ENCODE data around the gene PRPF39. TPM values are rescaled to one million over a fixed set of nuclear protein-coding genes. Genes with fewer than 3 reads are reported as not detected.

Gene PRPF39, protein sequence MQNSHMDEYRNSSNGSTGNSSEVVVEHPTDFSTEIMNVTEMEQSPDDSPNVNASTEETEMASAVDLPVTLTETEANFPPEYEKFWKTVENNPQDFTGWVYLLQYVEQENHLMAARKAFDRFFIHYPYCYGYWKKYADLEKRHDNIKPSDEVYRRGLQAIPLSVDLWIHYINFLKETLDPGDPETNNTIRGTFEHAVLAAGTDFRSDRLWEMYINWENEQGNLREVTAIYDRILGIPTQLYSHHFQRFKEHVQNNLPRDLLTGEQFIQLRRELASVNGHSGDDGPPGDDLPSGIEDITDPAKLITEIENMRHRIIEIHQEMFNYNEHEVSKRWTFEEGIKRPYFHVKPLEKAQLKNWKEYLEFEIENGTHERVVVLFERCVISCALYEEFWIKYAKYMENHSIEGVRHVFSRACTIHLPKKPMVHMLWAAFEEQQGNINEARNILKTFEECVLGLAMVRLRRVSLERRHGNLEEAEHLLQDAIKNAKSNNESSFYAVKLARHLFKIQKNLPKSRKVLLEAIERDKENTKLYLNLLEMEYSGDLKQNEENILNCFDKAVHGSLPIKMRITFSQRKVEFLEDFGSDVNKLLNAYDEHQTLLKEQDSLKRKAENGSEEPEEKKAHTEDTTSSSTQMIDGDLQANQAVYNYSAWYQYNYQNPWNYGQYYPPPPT
- total RNA-seq: 10 to 100 TPM; 45.4 to 46.8 TPM

DNA sequence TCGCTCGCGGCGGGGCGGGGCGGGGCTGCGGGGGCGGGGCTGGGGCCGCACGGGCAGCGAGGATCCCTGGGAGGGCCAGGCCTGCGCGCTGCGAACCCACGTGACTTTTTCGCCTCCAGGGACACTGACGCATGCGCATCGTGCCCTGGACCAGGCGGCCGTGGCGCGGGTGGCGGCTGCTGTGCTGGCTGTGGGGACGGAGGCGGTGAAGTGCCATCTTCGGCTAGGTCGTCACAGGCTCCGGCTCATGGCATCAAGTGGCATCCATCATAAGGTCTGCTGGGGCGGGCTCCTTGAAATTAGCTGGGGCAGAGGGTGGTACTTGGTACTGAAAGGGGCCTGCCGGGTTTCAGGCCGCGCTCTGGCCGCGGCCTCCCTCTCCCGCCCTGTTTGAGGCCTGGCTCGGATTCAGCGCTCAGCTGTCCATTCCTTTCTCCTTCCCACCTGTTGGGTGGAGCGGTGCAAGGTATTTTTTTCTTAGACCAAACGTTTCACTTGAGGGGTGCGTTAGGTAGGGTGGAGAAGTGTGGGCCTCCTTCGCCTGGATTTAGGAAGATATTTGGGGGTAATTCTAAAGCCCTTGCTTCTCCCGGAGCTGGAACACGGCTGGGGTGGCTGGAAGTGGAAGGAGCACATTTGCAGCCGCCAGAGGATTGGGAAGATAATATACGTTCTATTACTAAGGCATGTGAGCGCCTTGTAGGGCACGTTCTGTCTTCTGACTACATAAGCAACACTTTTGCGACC is at the start of gene PRPF39:
TSS of gene PRPF39 (plus strand) at position 141 of the 747 bp plus-strand sequence. CDS start 11,124 bp downstream, outside the sequence.
- Mint-ChIP-seq H3K4me1 (peaks cover 45% of the 10 kb centered on the region), H3K27me3 (no peaks in the 10 kb centered on the region), H3K4me3 (peak within 1 kb of the TSS; percentile 97), H3K36me3 (peaks cover 29% of the 10 kb centered on the region), H3K9me3 (no peaks in the 10 kb centered on the region), H3K27ac (peak within 1 kb of the TSS; percentile 97)
- peak; percentile 97 for DNase-seq

DNA sequence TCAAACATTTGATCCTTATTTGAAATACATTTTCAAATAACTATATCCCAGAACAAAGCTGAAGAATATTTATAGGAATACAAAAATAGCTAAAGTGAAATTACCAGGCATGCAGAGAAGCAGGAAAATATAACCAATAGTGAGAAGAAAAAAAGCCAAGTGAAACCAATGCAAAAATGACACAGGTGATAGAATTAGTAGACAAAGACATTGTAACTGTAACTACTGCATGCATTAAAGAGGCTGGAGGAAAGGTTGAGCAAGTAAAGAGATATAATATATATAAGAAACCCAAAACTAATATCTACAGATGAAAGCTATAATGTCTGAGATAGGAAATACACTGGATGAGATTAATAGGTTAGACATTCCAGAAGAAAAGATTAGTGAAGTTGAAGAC is 49.2 kb upstream of the PRPF39 start:
- no peaks in the 10 kb centered on the region for H3K4me1 Mint-ChIP-seq
- H3K4me3 Mint-ChIP-seq: no peak overlapping the region
- H3K27ac Mint-ChIP-seq: no peak overlapping the region
- H3K36me3 Mint-ChIP-seq: peaks cover 33% of the 10 kb centered on the region
- H3K9me3 Mint-ChIP-seq: no peaks in the 10 kb centered on the region
- H3K27me3 Mint-ChIP-seq: no peaks in the 10 kb centered on the region
- no peak for DNase-seq

DNA sequence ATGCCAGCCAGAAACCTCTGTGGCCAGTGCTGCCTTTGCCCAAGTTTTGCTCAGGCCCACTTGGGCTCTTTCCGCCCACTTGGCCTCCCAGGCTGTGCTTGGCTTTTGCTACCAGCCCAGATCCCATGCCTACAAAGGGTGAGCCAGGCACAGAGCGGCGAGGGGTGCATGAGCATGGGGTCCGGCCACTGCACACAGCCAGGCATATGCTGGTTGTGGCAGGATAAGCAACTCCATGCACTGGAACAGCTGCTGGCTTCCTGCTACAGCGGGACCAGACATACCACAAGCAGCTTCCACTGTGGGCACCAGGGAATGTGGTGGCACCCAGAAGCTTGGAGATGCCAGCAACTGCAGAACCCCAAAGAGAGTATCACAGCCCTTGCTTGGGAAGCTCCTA is 45.7 kb upstream of the PRPF39 start:
- H3K27ac Mint-ChIP-seq: no peak overlapping the region

DNA sequence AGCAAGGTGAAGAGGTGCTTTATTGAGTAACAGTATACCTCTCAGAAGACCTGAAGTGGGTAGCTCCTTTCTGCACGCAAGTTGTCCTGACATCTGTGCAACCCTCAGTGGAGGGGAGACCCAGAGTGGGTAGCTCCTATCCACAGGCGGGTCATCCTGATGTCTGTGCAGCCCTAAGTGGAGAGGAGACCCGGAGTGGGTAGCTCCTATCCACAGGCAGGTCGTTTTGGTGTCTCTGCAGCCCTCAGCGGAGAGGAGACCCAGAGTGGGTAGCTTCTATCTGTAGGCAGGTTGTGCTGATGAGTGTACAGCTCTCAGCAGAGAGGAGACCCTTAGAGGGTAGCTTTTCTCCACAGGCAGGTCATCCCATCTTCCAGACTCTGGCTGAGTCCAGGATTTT is 45.1 kb upstream of the PRPF39 start:
- no peak overlapping the region for H3K27ac Mint-ChIP-seq
- H3K9me3 Mint-ChIP-seq: no peaks in the 10 kb centered on the region
- no peak for DNase-seq
- H3K4me3 Mint-ChIP-seq: no peak overlapping the region
- H3K36me3 Mint-ChIP-seq: peaks cover 27% of the 10 kb centered on the region
- H3K27me3 Mint-ChIP-seq: no peaks in the 10 kb centered on the region
- no peaks in the 10 kb centered on the region for H3K4me1 Mint-ChIP-seq

More for the DNA sequence above, 45.7 kb upstream of the PRPF39 start:
- peaks cover 31% of the 10 kb centered on the region for H3K36me3 Mint-ChIP-seq
- H3K9me3 Mint-ChIP-seq: no peaks in the 10 kb centered on the region
- no peak overlapping the region for H3K4me3 Mint-ChIP-seq
- no peaks in the 10 kb centered on the region for H3K4me1 Mint-ChIP-seq
- no peaks in the 10 kb centered on the region for H3K27me3 Mint-ChIP-seq
- no peak for DNase-seq

DNA sequence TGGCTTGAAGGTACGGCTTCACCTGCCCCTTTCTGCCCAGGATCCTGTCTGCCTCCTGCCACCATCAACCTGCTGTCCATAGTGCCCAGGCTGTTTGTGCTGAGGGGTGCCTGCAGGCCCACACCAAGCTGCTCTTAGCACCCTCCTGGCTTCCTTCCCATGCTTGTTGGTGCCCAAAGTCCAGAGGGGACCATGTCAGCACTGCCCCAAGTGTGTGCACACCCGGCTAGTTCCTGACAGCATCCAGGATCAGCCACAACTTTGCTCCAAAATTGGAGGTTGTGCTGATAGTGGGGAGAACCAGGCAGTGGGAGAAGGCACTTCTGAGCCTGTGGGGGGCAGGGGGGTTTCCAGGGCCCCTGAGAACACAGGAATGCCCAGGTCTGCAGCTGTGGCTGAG is 44.5 kb upstream of the PRPF39 start:
- H3K4me3 Mint-ChIP-seq: no peak overlapping the region
- H3K27ac Mint-ChIP-seq: no peak overlapping the region
- H3K27me3 Mint-ChIP-seq: no peaks in the 10 kb centered on the region
- H3K4me1 Mint-ChIP-seq: no peaks in the 10 kb centered on the region
- peaks cover 23% of the 10 kb centered on the region for H3K36me3 Mint-ChIP-seq
- DNase-seq: no peak
- H3K9me3 Mint-ChIP-seq: no peaks in the 10 kb centered on the region

DNA sequence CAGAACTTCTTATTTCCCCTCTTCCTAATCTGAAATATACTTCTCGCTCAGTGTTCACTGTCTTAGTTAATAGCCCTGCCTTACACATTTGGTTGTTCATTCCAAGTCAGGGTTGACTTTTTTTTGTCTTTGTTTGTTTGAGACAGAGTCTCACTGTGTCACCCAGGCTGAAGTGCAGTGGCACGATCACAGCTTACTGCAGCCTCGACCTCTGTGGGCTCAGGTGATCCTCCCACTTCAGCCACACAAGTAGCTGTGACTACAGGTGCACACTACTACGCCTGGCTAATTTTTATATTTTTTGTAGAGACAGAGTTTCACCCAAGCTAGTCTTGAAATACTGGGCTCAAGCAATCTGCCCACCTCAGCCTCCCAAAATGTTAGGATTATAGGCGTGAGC is 42.3 kb upstream of the PRPF39 start:
- Mint-ChIP-seq H3K27ac (no peak overlapping the region), H3K4me1 (no peaks in the 10 kb centered on the region), H3K9me3 (no peaks in the 10 kb centered on the region), H3K36me3 (peaks cover 24% of the 10 kb centered on the region), H3K27me3 (no peaks in the 10 kb centered on the region), H3K4me3 (no peak overlapping the region)
- DNase-seq: no peak

DNA sequence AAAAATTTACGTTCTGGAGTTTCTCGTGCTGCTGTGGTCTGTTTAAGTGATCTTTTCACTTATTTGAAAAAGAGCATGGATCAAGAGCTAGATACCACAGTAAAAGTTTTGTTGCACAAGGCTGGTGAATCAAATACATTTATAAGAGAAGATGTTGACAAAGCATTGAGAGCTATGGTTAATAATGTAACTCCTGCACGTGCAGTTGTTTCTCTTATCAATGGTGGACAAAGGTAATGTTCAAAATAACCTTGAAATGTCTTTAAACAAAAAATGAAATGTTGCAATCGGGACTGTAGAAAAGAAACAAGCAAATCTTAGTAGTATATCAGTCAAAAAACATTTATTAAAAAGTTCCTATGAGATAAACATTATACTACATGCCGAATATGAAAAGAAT is 39.3 kb upstream of the PRPF39 start:
- Mint-ChIP-seq H3K9me3 (no peaks in the 10 kb centered on the region), H3K4me1 (no peaks in the 10 kb centered on the region), H3K36me3 (peaks cover 14% of the 10 kb centered on the region), H3K4me3 (no peak overlapping the region), H3K27ac (no peak overlapping the region), H3K27me3 (no peaks in the 10 kb centered on the region)
- DNase-seq: no peak

DNA sequence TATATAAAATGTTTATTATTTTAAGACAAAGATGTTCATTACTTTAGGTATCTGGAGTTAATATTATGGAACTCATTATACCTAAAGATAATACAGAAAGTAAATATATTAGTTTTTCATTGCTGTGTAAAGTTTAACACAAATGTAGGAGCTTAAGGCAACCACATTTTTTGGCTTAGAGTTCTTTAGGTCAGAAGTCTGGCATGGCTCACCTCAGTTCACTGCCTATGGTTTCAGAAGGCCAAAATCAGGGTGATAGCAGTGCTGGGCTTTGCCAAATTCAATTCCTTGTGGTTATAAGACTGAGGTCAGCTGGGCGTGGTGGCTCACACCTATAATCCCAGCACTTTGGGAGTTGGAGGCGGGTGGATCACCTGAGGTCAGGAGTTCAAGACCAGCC is 35.5 kb upstream of the PRPF39 start:
- H3K27me3 Mint-ChIP-seq: no peaks in the 10 kb centered on the region
- no peak for DNase-seq
- no peak overlapping the region for H3K27ac Mint-ChIP-seq
- H3K36me3 Mint-ChIP-seq: peaks cover 11% of the 10 kb centered on the region
- H3K4me1 Mint-ChIP-seq: no peaks in the 10 kb centered on the region
- H3K4me3 Mint-ChIP-seq: no peak overlapping the region
- H3K9me3 Mint-ChIP-seq: no peaks in the 10 kb centered on the region

DNA sequence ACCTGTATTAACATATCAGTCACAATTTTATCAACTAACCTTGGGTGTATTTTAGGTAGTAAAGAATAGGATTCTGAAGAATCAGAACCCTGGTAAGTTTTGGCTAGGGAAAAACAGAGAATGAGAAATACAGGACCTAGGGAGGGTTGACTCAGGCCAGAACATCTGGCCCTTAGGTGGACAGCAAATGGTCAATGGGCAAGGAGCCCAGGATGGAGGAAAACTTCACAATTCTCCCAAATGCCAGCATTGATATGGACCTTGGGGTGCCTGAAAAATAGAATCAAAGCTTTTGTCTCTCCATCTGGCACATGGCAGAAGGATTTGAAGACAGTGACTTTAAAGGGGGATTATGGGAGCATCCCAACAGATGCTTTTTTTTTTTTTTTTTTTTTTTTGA is 32.7 kb upstream of the PRPF39 start:
- H3K27ac Mint-ChIP-seq: no peak overlapping the region
- H3K9me3 Mint-ChIP-seq: peaks cover 3% of the 10 kb centered on the region
- H3K4me1 Mint-ChIP-seq: no peaks in the 10 kb centered on the region
- peaks cover 25% of the 10 kb centered on the region for H3K36me3 Mint-ChIP-seq
- no peak overlapping the region for H3K4me3 Mint-ChIP-seq
- H3K27me3 Mint-ChIP-seq: no peaks in the 10 kb centered on the region
- no peak for DNase-seq

DNA sequence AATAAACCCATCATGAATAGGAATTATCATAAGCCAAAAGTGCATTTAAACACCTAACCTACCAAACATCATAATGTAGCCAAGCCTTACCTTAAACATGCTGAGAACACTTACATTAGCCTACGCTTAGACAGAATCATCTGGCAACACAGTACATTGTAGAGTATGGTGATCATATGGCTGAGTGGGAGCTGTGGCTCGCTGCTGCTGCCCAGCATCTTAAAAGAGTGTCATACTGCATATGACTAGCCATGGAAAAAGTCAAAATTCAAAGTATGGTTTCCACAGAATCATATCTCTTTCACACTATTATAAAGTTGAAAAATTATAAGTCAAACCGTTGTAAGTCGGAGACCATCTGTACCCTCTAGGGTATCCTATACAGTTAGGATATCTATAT is 32.0 kb upstream of the PRPF39 start:
- no peak overlapping the region for H3K27ac Mint-ChIP-seq
- H3K4me3 Mint-ChIP-seq: no peak overlapping the region
- H3K4me1 Mint-ChIP-seq: no peaks in the 10 kb centered on the region
- H3K36me3 Mint-ChIP-seq: peaks cover 27% of the 10 kb centered on the region
- no peaks in the 10 kb centered on the region for H3K27me3 Mint-ChIP-seq
- no peak for DNase-seq
- H3K9me3 Mint-ChIP-seq: peaks cover 9% of the 10 kb centered on the region

DNA sequence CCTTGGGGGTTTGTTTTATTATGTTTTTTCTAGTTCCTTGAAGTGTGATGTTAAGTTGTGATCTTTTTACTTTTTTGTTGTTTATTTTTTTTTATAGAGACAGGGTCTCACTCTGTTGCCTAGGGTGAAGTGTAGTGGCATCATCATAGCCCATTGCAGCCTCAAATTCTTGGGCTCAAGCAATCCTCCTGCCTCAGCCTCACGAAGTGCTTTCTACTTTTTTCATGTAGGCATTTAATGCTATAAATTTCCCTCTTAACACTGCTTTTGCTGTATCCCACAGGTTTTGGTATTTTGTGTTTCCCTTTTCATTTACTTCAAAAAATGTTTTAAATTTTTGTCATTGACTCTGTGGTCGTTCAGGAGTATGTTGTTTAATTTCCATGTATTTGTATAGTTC is 26.6 kb upstream of the PRPF39 start:
- DNase-seq: no peak
- Mint-ChIP-seq H3K36me3 (peaks cover 39% of the 10 kb centered on the region), H3K4me1 (no peaks in the 10 kb centered on the region), H3K9me3 (peaks cover 18% of the 10 kb centered on the region), H3K27ac (no peak overlapping the region), H3K27me3 (no peaks in the 10 kb centered on the region), H3K4me3 (no peak overlapping the region)

DNA sequence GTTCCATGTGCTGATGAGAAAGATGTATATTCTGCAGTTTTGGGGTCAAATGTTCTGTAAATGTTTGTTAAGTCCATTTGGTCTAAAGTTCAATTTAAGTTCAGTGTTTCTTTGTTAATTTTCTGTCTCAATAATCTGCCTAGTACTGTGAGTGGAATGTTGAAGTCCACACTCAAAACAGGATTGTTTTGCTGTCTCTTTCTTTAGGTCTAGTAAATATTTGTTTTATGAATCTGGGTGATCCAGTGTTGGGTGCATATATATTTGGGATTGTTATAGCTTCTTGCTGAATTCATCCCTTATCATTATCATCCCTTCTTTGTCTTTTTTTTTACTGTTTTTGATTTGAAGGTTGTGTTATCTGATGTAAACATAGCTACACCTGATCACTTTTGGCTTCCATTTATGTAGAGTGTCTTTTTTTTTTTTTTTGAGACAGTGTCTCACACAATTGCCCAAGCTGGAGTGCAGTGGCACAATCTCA is 26.0 kb upstream of the PRPF39 start:
- Mint-ChIP-seq H3K36me3 (peaks cover 38% of the 10 kb centered on the region), H3K4me3 (no peak overlapping the region), H3K27me3 (no peaks in the 10 kb centered on the region), H3K9me3 (peaks cover 18% of the 10 kb centered on the region), H3K27ac (no peak overlapping the region), H3K4me1 (no peaks in the 10 kb centered on the region)
- DNase-seq: no peak

DNA sequence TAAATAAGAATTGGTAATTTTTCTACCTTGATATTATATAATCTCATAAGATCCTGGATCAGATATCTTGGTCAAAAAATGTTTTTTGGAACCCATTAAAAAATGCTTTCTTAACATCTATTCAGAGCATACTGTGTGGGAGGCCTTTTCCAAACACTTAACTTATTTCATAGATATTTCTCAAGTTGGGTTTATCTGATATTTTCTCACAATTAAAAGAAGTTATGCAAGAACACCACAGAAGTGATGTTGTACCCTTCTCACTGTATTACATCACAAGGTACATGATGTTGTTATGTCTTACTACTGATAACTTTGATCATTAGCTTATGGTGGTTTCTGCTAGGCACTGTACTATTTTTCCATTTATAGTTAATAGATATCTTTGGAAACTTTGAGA is 23.4 kb upstream of the PRPF39 start:
- H3K27ac Mint-ChIP-seq: no peak overlapping the region
- peaks cover 31% of the 10 kb centered on the region for H3K36me3 Mint-ChIP-seq
- H3K9me3 Mint-ChIP-seq: peaks cover 16% of the 10 kb centered on the region
- peaks cover 2% of the 10 kb centered on the region for H3K4me1 Mint-ChIP-seq
- no peaks in the 10 kb centered on the region for H3K27me3 Mint-ChIP-seq
- H3K4me3 Mint-ChIP-seq: no peak overlapping the region
- DNase-seq: no peak

DNA sequence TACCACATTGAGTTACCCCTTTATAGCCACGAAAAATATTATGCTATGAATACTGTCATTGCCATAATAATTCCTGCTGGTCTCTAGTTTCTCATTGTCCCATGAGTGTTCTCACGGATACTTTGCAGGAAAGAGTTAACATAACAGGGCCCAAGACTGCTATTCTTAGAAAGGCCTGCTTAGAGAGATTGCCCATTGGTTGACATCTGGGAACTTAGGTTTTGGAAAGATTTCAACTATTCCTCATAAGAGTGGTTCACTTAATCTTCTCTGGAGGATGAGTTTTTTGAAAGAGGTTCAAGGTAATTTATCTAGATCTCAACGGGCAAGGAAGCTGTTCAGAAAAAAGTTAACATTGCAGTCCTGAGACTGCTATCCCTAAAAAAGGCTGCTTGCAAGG is 18.4 kb upstream of the PRPF39 start:
- no peaks in the 10 kb centered on the region for H3K9me3 Mint-ChIP-seq
- H3K27me3 Mint-ChIP-seq: no peaks in the 10 kb centered on the region
- no peak overlapping the region for H3K4me3 Mint-ChIP-seq
- H3K36me3 Mint-ChIP-seq: peaks cover 9% of the 10 kb centered on the region
- H3K4me1 Mint-ChIP-seq: peaks cover 2% of the 10 kb centered on the region
- DNase-seq: no peak
- no peak overlapping the region for H3K27ac Mint-ChIP-seq

DNA sequence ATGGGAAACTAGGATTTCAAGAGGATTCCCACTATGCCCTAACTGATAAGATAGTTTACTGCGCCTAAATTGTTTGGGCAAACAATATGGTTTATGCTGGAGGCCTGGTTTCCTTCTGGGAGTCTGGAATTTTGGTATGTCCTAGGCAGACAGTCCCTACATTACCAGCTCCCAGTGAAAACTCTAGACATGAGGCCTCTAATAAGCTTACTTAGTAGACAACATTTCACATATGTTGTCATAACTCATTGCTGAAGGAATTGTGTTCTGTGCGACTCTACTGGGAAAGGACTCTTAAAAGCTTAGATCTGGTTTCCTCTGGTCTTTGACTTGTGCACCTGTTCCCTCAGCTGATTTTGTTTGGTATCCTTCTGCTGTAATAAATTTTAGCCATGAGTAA is 18.0 kb upstream of the PRPF39 start:
- Mint-ChIP-seq H3K4me3 (no peak overlapping the region), H3K36me3 (peaks cover 9% of the 10 kb centered on the region), H3K27me3 (no peaks in the 10 kb centered on the region), H3K4me1 (peaks cover 2% of the 10 kb centered on the region), H3K27ac (no peak overlapping the region), H3K9me3 (no peaks in the 10 kb centered on the region)
- no peak for DNase-seq

All from activated naive CD8-positive, alpha-beta T cell treated with anti-CD3 and anti-CD28 coated beads for 36 hours (primary cell).